Cerebellar cortex (tissue), 1 donor: ENCODE measurements around the gene ZNF469.

Experiments used
- DNase-seq: peaks from one replicate; pipeline ENCODE4 v3.0.0-alpha.2; 2015; ENCODE audit warnings: low spot score

Gene ZNF469

GRCh38 chr16:88347656-88348376 lies 34.9 kb upstream of the ZNF469 start:
- no peak for DNase-seq

DNA sequence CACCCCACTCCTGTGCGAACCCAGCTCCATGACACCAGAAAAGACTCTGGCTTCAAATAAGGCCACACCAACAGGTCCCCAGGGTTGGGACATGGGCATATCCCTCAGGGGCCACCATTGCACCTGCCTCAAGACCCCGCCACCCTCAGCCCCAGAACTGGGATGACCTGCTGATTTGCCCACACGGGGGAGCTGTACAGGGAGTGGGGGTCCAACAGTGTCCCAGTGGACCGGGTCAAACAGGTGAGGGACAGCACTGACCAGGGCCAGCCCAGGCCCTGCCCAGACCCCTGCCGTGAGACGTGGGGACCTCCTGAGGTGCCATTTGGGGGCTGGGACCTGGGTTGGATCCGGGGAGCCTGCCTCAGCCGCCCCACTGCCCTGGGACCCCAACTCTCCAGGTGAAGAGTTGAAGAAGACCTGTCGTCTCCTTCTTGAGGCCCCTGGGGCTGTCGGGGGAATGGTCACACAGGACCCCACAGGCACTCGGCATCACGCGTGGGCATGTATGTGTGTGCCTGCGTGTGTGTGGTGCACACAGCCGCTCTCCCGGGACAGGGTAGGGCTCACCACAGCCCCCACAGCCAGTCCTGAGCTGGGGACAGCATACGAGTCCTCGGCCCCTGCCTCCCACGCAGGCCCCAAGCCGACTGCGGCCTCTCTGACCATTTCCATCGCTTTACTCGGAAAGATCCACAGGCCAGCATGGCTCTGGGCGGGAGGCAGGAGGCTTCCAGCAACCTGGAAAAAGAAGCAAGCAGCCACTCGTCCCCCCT lies 34.2 kb upstream of the ZNF469 start:
- no peak for DNase-seq

GRCh38 chr16:88349153-88349902 lies 33.4 kb upstream of the ZNF469 start:
- DNase-seq: no peak

DNA sequence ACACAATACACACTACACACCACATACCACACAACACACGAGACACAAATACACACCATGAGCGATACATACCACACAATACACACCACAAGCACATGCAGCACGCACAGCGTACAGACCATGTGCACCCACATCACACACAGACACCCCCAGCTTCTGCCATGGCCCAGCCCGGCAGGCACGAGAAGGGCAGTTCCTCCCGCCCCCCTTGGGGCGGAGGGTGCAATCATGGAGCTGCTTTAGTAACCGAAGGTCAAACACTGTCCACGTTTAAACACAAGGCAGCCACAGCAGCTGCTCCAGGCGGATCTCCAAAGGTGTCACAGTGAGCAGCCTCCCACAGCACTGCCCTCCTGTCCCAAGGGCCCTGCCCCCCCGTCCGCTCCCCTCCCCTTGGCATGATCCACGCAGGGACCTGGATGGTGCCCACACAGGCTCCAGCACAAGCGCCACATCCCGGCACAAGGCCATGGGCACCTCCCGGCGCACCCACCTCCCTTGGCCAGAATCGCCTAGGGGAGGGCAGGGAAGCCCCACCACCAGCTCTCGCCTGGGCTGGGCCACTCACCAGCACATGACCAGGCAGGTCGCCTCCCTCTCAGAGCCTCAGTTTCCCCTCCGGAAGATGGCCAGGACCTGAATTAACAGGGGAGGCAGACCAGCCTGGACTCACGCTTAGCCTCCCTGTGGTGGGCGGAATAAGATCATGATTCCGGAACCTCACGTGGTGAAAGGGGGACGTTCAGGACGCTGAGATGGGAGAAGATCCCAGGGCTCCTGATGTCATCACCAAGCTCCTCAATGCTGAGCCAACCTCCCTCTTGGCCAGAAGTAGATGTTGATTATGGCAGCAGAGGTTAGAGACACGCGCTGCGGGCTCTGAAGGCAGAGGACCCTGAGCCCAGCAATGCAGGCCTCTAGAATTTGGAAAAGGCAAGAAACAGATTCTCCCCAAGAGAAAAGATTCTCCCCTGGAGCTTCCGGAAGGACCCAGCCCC lies 32.6 kb upstream of the ZNF469 start:
- DNase-seq: no peak

DNA sequence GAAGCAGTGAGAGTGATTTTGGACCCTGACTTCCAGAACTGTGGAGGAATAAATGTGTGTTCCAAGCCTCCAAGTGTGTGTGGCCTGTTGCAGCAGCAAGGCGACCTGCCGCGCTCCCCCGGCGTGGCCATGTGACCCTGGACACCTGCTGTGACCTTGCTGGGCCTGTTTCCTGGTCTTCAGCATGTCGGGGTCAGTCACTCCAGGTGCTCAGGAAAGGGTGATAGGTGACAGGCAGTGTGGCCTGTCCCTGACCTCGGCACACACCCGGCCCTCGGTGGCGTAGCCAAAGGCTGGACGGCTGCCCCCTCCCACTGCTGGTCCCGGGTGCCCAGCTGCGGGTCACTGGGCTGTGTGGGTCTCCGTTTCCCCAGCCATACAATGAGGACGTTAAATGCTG lies 31.8 kb upstream of the ZNF469 start:
- DNase-seq: no peak

- DNase-seq: no peak
Measured at GRCh38 chr16:88351491-88352101, 31.2 kb upstream of the ZNF469 start.

DNA sequence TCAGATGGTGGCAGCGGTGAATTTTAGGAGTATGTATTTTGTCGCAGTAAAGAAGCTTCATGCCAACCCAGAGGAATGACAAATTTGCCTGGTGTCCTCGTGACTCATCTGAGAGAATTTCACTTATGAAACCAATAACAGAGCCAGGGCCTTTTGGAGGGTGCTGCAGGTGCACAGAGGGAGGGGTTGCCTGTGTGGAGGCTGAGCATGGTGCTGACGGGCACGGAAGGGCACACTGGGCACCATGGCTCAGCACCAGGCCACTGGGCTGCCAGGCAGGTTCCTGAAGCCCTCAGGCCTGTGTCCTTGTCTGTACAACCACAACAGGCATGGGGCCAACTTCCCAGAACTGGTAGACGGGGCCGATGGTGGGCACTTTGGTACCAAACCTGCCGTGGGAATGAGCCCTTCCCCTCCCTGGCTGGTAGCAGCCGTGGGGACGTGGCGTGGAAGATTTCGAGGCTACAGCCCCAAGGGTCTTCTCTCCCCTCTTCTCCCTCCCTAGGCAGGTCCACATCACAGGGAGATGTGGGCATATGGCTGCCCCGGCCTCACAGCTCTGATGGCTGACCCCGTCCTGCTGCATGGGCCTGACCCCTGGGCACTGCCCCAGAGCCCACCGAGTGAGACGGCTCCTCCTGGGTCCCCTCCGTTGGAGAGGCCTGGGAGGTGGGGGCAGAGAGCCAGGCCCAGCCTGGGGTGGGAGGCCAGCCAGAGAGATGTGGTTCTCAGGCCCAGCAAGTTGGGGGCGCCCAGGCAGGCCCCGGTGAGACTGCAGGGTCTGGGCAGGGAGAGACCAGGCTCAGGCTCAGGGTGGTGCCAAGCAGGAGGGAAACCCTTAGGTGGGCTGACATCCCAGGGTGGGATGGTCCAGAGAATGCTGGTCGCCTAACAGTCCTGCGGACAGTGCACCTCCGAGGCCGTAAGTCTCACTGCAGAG lies 30.2 kb upstream of the ZNF469 start:
- no peak for DNase-seq

- DNase-seq: no peak
Measured at GRCh38 chr16:88353232-88353631, 29.5 kb upstream of the ZNF469 start.

GRCh38 chr16:88353691-88354090 lies 29.1 kb upstream of the ZNF469 start:
- DNase-seq: no peak

DNA sequence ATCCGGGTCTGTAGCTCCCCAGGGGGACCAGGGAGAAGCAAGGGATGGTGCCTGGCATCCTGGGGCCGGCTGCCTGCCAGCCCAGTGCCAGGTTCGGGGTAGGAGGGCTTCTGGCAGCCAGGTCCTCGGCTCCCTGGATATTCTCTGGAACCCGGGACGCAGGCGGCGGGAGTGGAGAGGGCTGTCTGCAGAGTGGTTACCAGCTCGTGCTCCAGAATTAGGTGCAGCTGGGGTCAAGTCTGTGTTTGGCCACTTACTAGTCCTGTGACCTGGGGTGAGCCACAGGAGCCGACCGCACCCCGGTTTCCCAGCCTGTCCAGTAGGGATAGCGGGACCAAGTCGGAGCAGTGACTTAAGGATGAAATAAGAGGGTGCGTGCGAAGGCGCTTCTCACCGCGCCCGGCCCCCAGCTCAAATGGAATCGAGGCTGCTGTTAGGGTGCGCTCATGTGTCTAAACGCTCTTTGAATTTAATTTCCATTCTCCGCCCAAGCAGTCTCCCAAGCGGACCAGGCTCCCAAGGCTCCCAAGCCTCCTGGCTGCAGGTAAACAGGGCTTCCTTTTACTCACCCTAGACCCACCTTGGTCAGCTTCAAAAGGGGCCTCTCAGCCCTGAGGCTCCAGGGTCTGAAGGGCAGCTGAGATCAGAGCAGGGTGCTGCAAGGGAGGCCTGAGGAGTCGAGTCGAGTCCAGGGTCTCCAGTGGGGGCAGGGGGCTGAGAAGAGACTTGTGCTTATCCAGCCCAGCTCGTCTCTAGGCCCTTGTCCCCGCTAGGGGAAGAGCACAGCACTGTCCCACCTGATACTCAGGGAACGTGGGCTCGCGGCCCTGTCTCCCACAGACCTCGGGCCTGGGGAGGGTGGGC lies 28.3 kb upstream of the ZNF469 start:
- DNase-seq: no peak

DNA sequence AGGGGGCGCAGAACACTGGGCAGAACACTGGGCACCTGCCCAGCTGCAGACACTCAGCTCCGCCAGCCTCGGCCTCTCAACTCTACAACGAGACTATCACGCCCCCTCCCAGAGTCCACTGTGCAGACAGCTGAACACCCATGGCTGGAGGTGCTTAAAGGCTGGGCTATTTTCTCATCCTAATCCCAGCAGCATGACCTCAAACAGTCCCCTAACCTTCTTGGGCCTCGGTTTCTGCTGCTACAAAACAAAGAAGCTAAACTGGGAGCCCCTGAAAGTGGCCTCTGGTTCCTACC lies 27.7 kb upstream of the ZNF469 start:
- DNase-seq: no peak

DNA sequence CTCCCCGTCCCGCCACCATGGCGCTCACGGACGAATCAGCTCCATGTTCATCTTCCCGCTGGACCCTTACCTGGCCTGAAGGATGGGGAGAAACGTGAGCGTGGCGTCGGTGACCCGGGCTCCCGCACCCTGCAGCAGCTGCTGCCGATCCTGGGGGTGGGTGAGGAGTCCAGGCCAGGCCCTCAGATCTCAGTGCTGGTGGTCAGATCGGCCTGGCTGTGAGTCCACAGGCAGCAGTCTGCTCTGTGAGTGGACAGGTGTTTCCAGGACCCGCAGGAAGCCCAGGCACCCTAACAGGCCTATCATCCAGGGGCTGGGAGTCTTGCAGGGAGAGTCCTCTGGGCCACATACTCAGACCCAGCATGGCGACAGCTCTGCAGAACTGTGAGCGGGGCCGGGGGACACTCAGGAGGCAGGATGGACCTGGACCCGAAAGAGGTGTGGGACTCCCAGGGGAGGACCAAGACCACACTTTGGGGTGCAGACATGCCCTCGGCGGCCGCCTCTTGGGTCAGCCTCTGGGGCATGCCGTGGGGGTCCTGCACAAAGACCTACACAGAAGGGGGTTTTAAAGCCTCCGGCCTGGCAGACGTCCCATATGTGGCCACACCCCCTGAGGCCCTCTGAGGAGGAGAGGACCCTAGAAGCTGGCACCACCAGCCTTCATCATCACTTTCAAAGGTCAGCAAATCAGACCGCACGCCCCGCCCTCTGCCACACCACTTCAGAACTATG lies 27.2 kb upstream of the ZNF469 start:
- no peak for DNase-seq

DNA sequence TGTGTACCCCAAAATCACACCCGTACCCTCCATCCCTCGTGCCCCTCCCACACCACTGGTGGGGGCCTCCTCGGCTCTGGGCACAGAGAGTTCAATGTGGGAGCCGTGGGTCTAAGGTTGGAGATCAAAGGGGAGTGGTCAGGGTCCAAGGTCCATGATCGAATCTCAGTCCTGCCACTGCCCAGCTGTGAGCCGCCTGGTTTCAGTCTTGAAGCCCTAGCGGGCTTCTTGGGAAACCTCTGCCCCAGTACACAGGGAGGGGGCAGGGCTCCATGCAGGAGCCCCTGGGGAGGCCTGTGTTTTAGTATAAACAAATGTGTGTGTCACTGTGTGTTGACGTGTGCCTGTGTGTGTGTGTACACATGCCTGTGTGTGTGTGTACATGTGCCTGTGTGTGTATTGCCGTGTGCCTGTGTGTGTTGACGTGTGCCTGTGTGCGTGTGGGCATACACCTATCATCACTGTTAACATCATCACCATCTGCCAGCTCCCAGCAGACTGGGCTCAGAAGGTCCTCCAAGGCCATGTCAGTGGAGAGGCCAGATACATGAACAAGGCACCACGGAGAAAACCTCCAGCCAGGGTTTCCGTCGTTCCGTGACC lies 26.5 kb upstream of the ZNF469 start:
- no peak for DNase-seq

GRCh38 chr16:88356727-88357199 lies 26.0 kb upstream of the ZNF469 start:
- no peak for DNase-seq

GRCh38 chr16:88357317-88358022 lies 25.3 kb upstream of the ZNF469 start:
- DNase-seq: no peak

- DNase-seq: no peak
Measured at GRCh38 chr16:88358023-88358420, 24.7 kb upstream of the ZNF469 start.

DNA sequence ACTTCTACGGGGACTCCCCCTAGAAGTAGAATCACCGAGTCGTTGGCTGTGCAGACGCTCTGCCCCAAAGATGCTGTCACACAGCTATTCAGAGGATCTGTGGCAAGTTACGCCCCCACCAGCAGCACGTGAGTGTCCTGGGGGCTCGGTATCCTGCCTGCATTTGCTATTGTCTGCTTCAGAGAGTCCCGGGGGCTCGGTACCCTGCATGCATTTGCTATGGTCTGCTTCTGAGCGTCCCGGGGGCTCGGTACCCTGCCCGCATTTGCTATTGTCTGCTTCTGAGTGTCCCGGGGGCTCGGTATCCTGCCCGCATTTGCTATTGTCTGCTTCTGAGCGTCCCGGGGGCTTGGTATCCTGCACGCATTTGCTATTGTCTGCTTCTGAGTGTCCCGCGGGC lies 23.8 kb upstream of the ZNF469 start:
- DNase-seq: no peak
